ENCODE data around the gene IL2RG.

IL2RG gene

DNA sequence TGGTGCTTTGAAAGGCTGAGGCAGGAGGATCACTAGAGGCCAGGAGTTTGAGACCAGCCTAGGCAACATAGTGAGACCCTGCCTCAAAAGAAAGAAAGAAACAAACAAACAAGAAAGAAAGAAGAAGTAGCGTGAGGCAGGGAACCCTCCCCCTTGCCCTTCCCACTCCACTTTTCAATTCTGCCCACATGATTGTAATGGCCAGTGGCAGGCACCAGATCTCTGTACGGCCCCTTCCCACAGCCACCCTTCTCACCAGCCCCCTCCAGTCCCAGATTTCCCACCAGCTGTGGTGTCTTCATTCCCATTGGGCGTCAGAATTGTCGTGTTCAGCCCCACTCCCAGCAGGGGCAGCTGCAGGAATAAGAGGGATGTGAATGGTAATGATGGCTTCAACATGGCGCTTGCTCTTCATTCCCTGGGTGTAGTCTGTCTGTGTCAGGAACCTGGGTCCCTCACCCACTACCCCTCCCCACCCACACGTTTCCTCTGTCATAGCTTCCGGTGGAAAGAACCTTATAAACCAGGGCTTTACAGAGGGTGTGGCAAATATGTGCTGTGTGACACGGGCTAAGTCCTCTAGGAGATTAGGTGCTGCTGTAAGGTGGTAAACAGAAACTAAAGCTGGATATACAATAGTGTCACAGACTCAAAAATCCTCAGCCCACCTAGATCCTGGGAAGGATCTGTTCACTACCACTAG is at the start of gene IL2RG:
TSS of gene IL2RG (minus strand) at position 437 of the 703 bp plus-strand sequence. CDS start at position 399, 38 bp downstream.
- DNase-seq (ENCODE audit: low read depth in 3 of 3): peak; percentile 53 to 64 (median 55)

DNA sequence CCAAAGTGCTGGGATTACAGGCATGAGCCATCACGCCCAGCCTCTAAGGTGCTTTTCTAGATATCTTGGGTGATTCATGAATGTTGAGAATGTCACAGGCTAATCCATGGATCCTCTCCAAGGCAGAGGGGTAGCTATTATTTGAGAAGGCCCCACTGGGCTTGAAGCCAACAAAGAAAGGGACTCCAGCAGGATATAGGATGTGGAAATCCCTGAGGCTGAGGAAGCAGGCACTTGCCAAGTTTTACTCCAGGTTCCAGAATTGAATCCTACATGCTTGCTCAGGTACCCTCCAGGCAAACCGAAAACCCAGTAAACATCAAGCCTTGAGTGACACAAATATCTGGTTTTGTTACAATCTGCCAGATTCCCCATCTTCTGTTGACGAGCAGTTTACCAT is 49.1 kb upstream of the IL2RG start:
- DNase-seq (ENCODE audit: low read depth in 3 of 3): no peak

DNA sequence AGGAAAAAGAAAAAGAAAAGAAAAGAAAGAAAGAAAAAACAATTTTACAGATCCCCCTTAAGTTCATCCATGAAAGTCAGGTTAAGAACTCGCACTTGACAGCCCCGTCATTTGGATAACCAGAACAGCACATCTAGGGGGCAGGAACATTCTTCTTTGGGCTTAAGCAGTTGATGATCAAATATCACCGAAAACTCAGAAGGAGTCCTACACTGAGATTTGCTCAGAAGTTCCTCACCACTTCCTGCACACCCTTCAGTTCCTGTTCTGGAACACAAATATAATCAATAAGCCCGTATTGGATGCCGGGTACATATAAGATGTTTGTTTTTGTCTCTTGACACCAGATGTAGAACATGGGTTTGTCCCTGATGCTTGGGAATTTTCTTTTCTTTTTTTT is 48.0 kb upstream of the IL2RG start:
- no peak for DNase-seq (ENCODE audit: low read depth in 3 of 3)

DNA sequence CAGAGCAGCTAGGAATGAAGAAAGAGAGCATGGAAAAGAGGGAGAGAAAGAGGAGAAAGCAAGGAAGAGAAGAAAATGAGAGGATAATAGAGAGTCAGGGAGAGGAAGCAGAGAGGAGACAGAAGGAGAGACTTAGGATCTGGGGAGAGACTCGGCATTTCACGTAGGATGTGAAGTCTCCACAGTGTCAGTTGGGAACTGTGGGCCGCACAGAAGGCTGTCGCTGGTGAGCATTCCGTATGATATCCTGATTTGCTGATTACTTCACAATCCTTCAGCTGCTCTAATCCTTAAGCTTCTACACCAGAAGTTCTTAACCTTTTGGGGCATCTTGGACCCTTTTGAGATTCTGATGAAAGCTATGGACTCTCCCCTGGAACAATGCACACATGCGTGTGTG is 47.2 kb upstream of the IL2RG start:
- no peak for DNase-seq (ENCODE audit: low read depth in 3 of 3)

GRCh38 chrX:71154641-71155040 is 43.3 kb upstream of the IL2RG start:
- DNase-seq (ENCODE audit: low read depth in 3 of 3): no peak

- DNase-seq (ENCODE audit: low read depth in 3 of 3): no peak
Observed at GRCh38 chrX:71154196-71154595, 42.8 kb upstream of the IL2RG start.

DNA sequence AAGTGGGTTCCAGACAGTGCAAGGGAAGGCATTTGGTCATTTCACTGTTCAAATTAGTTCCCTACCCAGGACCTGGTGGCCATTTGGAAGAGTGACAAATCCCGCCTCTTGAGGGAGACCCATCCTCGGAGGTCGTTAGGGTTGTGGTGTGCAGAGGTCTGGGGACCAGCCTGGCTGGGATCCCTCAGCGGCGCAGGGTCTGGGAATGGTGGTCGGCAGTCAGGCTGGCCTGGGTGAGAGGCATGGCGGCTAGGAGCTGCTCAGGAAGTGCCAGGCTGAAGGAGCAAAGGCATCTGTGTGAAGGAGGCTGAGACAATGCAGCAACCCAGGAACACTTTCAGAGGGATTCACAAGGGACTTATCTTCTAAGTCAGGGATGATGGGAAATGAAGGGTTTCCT is 40.0 kb upstream of the IL2RG start:
- DNase-seq (ENCODE audit: low read depth in 3 of 3): no peak

GRCh38 chrX:71148278-71148663 is 36.9 kb upstream of the IL2RG start:
- DNase-seq (ENCODE audit: low read depth in 3 of 3): no peak

DNA sequence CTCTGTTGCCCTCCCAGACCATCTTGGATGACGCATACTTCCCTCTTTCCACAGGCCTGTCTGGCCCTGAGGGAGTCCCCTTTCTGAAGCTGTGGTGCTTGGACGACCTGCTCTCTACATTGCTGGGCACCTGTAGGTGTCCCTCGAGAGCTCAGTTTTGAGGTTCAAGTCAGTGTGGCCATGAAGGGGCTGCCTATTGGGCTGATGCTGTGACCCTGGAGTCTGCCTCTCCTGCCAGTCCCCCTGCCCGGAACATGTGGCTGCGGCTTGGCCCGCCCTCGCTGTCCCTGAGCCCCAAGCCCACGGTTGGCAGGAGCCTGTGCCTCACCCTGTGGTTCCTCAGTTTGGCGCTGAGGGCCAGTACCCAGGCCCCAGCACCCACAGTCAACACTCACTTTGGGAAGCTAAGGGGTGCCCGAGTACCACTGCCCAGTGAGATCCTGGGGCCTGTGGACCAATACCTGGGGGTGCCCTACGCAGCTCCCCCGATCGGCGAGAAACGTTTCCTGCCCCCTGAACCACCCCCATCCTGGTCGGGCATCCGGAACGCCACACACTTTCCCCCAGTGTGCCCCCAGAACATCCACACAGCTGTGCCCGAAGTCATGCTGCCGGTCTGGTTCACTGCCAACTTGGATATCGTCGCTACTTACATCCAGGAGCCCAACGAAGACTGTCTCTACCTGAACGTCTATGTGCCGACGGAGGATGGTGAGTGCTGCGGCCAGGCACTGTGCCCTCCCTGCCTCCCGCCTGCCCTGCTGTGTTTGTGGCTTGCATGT is 36.3 kb upstream of the IL2RG start:
- DNase-seq (ENCODE audit: low read depth in 3 of 3): no peak

DNA sequence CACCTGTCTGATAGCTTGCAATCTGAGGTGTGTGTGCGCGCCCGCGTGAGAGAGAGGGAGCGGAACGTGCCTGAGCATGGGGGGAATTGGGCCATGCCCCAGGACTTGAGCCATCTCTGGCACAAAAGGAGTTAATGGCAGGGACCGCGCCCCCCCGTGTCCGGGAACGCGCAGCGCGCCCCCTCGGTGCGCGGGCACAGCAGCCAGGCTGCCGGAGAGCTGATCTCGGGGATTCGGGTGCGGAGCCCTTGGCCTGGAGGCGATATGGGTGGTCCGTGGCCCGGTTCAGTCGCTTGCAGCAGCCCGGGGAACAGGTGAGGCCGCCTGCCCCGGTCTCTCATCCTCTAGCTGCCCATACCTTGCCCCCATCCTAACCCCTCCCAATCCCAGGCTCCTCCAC is 33.3 kb upstream of the IL2RG start, which contains the start of gene NLGN3:
TSS of gene NLGN3 (plus strand) at position 191 of the 400 bp plus-strand sequence. CDS start 2,909 bp downstream, outside the sequence.
- no peak for DNase-seq (ENCODE audit: low read depth in 3 of 3)

GRCh38 chrX:71143508-71143907 is 32.1 kb upstream of the IL2RG start:
- no peak for DNase-seq (ENCODE audit: low read depth in 3 of 3)

GRCh38 chrX:71140440-71140839 is 29.1 kb upstream of the IL2RG start:
- no peak for DNase-seq (ENCODE audit: low read depth in 3 of 3)

DNA sequence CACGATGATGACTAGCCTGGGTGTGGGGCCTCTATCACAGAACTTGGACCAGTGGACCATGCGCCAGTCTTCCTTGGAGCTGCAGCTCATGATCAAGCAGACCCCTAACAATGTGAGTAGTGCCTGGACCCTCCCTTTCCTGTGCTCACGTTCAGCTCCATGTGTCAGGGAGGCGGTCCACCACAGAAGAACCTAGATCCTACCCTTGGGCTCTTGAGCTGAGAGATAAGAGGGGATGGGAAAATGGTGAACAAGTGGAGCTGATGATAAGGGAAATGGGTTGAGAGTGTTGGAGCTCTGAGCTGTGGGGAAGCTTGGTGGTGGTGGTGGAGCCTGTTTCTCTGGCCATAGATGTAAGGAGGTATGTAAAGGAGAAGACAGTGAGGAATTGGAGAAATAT is 20.1 kb upstream of the IL2RG start:
- DNase-seq (ENCODE audit: low read depth in 3 of 3): no peak

DNA sequence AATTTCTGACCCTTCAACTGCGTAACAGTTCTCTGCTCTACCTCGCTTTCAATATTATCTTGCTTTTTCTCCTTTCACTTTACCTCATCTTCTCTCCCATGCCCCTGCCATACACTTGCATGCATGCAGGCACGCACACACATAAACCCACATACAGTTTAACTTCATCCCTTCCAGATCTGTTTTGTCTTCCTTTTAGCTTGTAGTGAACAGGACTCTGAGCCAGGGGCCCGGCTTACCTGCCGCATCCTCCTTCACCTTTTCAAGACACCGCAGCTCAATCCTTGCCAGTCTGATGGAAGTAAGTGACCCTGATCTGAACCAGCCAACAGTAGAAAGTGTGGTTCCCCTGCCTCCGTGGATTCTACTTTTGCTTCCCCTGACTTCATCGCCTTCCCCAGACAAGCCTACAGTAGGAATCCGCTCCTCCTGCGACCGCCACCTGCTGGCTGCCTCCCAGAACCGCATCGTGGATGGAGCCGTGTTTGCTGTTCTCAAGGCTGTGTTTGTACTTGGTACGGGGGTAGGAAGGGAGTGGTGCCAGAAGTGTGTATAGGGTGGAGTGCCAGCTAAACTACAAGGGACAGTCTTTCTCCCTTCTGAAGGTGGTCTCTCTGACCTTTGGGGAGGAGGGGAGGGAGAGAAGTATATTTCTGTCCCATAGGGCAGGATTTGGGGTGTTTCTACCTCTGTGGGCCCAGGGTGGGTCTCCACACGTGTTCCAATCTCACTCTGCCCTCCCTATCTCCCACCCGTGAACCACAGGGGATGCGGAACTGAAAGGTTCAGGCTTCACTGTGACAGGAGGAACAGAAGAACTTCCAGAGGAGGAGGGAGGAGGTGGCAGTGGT is 17.8 kb upstream of the IL2RG start:
- peak; percentile 43 to 68 (median 51) for DNase-seq (ENCODE audit: low read depth in 3 of 3)

- DNase-seq (ENCODE audit: low read depth in 3 of 3): no peak
Observed at GRCh38 chrX:71128166-71128833, 16.9 kb upstream of the IL2RG start.

DNA sequence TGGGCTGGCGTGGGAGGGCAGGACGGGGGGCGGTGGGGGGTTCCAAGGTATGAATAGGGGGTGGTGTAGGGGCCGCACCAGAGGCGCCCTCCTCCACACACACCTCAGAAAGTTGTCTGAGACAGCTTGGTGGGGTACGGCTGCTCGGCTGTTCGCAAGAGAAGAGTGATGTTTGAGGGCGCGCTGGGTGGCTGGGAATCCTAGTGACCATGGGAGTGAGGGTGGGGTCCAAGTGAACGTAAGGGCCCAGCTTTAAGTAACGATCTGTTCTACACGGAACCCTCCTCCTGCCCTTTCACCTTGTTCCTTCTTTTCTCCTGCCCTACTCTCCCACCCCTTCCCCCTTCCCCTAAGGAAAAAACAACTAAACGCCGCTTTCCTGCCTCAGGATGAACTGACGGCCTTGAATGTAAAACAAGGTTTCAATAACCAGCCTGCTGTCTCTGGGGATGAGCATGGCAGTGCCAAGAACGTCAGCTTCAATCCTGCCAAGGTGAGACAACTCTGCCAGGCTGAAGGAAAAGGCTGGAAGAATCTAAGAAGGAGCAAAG is 7.7 kb upstream of the IL2RG start:
- DNase-seq (ENCODE audit: low read depth in 3 of 3): no peak

DNA sequence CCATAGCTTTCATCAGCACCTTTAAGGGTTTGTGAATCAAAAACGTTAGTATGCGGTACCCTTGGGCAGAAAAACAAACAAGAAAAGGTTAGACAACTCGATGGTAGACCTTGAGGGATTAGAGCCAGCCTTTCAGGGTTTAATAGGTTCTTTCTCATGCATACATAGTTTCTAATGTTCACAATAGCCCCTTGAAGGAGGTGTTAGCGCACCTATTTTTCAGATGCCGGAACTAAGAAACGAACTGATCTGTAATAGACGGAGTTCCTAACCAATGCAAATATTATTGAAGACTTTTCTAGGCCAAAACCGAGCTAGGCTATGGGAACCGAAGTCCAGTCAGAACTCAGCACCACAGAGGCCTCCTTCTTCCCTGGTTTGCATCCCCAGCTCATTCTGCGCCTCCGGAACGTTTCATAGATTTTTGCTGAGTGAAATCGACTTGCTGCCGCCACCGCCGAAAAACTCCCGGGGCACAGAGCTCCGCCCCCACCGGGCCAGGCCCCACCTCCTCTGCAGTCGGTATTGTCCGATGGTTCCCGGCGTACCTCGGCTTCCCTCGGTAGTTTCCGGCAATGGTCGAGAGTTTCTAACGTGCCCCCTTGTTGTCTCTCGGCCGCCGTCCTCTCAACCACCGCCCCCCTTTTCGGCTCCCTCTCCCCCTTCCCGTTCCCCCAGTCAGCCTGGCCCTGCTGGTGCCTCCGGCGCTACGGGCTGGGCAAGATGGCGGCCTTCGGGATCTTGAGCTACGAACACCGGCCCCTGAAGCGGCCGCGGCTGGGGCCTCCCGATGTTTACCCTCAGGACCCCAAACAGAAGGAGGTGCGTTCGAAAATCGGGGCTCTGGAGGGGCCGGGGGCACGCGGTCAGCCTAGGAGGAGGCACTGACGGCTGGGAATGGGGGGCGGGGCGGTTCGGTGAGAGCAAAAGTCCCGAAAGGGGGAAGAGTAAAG is 6.9 kb upstream of the IL2RG start, which contains the start of gene MED12:
TSS of gene MED12 (plus strand) at position 565 of the 953 bp plus-strand sequence. CDS start at position 724, 159 bp downstream.
- peak; percentile 61 to 81 (median 63) for DNase-seq (ENCODE audit: low read depth in 3 of 3)

GRCh38 chrX:71117358-71117757 is 6.0 kb upstream of the IL2RG start:
- DNase-seq (ENCODE audit: low read depth in 3 of 3): no peak

DNA sequence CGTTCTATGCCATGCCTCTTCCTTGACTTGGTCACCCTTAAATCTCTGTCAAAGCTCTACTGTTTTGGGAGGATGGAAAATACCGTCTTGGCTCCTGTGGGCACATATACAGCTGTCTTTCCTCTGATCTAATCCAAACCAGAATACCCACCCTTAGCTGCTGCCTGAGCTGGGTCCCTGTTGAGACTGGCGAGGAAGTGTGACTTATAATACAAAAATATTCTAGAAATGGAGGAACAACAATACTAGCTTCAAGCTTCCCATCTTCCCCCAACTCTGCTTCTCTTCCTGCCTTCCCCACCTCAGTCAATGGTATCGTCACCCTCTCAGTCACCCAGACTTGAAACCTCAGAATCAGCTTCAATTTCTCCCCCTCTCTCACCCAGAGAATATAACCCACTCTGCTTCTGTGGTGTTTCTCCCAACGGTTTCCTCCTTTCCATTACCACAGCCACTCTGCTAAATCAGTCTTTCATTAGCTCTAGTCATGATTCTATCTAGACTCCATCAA is 599 bp upstream of the IL2RG start:
- DNase-seq (ENCODE audit: low read depth in 3 of 3): no peak

GRCh38 chrX:71109051-71109450 is 2.3 kb downstream of the IL2RG start:
- no peak for DNase-seq (ENCODE audit: low read depth in 3 of 3)

Data from stimulated activated CD4-positive, alpha-beta T cell treated with anti-CD3 and anti-CD28 coated beads, TNF-alpha, amount 100 ng/mL, for 24 hours (primary cell).